ENCODE data around the gene TBC1D22B.

DNA sequence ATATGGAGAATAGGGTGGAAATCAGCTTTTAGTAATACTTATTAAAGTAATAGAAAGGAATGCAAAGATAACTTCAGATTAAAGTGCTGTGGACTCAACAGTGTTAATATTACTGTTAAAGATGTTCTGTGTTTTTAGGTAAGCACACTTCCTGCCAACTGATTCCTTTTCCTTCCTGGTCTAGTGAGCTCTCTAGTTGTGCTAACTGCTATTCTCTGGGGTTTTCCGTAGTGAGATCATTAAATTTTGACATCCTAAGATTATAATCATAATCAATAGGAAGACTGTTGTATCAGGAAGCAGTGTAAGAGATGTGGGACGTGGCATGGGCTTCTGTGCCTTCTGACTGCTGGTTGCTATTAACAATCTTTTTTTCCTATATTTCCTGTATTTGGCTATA, 1.6 kb downstream of the TBC1D22B start:
- TF ChIP-seq POLR2AphosphoS5 (IDR thresholded peaks at IDR 0.05; ENCODE audit: low read depth, low read length): no peak
- TF ChIP-seq POLR2A (IDR thresholded peaks at IDR 0.05; ENCODE audit: low read depth, low read length): no peak
- no peak for TF ChIP-seq TAF1 (IDR thresholded peaks at IDR 0.05; ENCODE audit: borderline replicate concordance, low read depth, low read length)

All from GM12892 (cell line).